HG03025 (cell line): ENCODE data around the gene SCAMP4.

ENCODE experiments used
- ATAC-seq: cut with Tn5 transposase; IDR thresholded peaks from one replicate; pipeline ENCODE4 v1.9.1; 2021; ENCODE audit warnings: mild to moderate bottlenecking, moderate library complexity; ENCODE audit not compliant: unreplicated experiment, low FRiP score

Gene SCAMP4

DNA sequence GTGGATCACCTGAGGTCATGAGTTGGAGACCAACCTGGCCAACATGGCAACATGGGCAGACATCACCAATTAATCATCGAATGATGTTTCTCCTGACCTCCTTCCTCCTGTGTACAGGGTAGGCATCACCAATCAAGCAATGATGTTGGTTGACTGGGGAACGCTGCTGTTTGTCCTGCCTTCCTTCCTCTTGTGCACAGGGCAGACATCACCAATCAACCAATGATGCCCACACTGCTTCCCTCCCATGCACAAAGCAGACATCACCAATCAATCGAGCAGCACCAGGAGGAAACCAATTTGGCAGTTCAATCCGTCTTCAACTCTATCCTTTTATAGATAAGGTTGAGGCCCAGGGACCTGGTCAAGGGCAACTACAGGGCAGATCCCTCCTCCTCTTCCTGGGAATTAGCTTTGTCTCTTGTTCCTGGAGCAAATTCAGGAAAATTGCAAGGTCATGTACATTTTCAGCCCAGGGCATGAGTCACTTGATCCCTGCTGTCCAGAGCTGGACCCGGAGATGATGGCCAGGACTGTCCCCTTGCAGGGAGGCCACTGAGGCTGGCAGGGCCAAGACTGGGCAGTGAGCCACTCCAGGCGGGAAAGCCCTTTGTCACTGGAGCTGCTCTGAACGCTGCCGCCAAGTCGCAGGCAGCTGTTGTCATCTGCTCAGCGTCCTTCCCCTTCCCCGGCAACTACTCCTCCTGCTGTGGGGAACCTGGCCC lies 30.4 kb downstream of the SCAMP4 start:
- no peak for ATAC-seq

DNA sequence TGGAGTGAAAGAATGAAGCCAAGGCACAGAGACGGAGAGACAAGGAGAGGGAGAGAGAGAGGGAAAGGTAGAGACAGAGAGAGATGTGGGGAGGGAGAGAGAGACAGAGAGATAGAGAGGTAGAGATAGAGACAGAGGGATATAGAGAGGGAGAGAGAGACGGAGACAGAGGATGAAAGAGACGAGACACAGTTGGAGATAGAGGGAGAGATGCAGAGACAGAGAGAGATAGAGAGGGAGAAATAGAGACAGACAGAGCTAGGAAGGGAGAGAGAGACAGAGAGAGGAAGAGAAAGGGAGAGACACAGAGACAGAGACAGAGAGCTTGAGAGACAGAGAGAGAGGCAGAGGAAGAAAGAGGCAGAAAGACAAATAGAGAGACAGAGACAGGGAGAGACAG lies 31.2 kb downstream of the SCAMP4 start:
- no peak for ATAC-seq

DNA sequence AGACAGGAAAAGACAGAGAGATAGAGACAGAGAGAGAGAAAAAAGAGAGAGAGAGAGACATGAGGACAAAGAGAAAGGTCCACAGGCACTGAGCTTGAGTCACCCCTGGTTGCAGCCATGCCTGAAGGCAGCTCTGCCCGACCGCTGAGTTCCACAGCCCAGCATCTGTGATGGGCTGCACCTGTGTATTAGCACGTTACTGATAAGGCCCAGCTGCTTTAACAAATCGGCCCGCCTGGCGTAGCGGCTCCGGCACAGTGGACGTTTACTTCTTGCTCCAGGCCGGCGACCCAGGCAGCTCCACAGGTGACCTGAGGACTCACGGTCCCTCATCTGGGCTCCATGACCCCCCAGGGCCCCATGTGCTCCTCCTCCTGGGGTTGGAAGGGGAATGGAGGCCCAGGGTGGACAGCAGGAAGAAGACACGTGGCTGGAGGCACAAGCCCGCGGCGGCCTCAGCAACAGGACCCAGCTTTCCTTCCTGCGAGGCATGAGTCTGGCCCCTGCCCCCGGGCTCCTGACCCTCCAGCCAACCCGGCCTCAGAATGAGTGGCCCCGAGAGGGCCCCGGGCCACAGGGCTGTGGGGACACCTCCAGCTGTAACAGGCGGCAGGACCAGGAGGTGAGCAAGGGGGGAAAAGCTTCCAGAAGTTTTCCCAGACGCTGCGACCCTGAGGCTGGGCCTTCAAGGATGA lies 31.9 kb downstream of the SCAMP4 start:
- no peak for ATAC-seq

DNA sequence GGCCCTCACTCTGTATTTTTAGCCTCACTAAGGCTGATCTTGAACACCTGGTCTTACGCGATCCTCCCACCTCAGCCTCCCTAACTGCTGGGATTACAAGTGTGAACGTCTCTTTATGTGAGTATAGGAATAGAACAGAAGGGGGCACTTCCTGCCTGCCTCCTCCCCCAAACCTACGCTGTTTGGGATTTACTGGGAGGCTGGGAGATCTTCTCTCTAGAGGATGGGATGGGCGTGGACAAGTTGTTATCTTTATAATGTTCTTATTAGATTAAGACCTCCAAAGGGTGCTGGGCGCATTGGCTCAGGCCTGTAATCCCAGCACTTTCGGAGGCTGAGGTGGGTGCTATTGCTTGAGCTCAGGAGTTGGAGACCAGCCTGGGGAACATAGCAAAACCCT lies 32.9 kb downstream of the SCAMP4 start:
- ATAC-seq = no peak

DNA sequence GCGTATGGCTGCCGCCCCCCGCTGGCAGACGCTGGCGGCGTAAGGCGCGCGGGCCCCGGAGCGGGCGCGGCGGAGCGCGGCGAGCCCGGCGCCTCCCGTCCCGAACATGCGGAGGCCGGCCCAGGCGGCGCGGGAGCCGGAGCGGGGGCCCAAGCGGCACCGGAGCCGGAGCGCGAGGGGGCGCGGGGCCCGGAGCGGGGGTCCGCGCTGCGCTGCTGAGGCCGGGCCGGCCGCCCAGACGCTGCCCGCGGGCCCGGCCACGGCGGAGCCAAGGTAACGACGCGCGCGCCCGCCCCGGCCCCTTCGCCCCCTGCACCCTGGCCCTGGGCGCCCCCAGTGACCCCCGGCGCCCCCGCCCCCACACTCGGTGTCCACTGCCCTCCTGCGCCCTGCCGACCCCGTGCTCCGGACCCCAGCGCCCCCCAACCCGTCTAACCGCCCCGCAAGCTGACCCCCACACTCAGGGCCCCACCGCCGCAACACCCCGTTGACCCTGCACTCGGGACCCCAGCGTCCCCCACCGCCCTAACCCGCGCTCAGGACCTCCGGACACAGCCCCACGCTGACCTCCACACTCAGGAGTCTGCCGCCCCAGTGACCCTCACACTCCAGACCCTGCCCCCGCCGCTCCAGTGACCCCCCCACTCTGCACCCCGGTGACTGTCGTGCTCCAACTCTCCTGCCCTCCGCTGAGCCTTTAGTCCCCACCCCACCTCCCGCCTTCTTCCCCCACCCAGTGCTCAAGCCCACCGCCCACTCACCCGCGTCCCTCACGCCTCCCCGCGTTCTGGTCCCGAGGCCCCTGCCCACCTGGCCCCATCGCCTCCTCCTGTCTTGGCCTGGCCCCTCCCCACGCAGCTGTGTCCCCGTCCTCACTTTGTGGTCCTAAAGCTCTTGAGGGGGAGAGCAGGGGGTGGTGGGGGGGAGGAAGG lies 36.2 kb downstream of the SCAMP4 start, which contains the start of gene CSNK1G2:
TSS of gene CSNK1G2 (plus strand) at position 27 of the 932 bp plus-strand sequence. CDS start 28,601 bp downstream, outside the sequence.
- ATAC-seq = peak; percentile 40

DNA sequence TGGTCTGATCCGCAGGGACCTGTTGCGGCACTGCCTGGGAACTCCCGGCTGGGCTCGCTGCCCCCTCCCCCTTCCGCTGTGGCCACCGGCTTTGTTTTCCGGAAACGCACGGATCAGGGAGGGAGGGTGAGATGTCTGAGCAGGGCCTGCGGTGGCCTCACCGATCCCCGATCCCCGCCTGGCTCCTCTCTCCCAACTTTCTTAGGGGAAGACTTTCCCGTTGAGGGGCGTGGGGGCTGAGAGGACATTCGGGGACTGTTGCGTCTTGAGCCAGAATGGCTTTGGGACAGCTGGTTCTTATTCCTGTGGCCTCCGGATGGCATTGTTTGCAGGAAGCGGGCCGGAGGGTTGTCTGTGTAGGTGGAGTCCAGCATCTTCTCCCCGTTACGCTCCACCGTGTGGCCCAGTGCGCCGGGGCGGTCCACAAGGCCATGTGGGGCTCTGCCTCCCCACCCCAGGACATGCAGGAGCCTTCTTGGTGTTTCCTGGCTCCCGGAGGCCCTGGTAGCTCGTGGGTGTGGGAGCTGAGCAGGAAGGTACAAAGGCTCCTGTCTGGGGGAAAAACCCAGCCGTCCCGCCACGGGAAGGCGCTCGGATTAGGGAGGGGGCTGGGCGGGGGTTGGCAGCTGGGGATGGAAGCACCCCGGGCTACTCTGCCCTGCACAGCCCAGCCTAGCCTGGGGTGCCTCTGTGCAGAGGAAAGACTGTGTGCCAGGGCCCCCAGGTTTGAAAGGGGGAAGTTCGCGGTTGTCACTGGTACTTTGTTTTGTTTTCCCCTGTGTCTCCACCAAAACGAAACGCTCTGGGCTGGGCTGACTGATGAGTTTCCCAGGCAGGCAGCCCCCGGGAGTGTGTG lies 37.1 kb downstream of the SCAMP4 start:
- no peak for ATAC-seq

DNA sequence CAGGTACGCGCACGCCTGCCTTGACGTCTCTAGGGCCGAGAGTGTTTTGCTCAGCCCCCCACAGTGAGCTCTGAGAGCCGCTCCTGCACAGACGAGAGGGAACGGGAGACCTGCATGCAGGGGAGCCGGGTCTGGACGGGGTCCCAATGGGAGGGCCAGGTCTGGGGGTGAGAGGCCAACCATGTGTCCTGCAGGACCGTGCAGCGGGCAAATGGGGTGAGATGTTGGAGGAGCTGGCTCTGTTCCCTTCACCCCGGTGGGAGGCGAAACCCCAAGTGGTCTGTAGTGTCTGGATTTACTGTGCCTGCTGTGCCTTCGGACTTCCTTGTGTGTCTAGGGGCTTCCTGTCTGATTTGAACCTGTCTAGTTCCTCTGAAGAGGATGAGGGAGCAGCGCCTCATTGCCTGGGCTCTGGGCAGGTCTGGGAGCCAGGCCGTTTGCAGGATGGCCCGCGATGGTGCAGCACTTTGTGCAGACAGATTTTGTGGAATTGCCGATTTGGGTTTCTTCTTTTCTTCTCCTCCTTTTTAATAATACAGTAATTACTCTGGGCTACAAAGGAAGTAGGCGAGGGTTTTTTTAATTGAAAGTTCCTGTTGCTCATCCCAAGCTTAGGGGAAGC lies 37.8 kb downstream of the SCAMP4 start:
- no peak for ATAC-seq

DNA sequence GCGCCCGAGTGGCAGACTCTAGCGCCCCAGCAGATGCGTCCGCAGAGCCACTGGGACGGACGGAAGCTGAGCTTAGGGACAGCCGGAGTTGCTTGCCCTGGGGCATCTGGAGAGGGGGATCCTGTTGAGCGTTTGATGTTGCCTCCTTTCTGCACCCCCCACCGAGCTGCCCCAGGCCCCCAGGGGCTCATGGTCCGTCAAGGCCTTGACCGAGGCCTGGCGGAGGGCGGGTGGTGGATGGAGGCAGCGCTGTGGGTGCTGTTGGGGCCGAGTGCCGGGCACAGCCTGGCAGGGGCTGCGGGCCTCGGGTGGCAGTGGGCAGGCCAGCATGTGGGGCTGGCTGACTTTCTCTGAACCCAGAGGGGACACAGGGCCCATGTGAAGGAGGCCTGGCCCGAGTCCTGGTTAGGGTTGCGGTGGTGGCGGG lies 38.5 kb downstream of the SCAMP4 start:
- ATAC-seq = no peak

DNA sequence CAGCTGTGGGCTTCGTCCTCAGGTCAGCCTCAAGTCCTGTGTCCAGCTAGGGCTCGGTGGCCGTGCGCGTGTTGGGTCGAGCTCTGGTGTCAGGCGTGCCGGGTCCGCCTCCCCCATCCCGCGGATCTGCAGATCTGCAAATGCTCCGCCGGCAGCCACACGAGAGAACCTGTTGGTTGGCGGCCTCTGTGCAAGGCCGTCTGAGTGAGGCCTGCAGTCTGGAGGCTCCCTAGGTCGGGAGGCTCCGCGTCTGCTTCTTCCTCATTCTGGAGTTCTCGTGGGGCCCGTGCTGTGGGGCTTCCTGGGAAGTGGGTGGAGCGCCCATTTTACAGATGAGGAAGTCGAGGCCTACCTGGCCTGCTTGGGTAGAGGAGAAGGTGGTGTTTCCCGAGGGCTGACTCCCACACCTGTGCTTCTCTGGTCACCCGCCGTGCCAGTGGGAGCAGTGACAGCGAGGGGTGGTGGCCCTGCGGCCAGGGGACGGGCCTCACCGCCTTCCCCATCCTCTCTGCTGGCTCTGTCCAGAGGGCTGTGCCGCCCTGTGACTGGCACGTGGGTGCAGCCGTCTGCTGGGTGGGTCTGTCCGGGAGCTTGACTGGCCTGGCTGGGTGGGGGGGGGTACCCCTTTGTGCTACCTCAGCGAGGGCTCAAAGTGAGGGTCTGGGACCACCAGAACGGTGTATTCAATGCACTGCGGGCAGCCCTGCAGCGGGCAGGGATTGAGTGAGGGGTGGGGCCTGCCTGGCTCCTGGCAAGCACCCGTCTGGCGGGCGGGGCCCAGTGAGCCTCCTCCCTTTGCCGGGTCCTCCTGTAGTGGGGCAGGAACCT lies 39.1 kb downstream of the SCAMP4 start:
- ATAC-seq = no peak

DNA sequence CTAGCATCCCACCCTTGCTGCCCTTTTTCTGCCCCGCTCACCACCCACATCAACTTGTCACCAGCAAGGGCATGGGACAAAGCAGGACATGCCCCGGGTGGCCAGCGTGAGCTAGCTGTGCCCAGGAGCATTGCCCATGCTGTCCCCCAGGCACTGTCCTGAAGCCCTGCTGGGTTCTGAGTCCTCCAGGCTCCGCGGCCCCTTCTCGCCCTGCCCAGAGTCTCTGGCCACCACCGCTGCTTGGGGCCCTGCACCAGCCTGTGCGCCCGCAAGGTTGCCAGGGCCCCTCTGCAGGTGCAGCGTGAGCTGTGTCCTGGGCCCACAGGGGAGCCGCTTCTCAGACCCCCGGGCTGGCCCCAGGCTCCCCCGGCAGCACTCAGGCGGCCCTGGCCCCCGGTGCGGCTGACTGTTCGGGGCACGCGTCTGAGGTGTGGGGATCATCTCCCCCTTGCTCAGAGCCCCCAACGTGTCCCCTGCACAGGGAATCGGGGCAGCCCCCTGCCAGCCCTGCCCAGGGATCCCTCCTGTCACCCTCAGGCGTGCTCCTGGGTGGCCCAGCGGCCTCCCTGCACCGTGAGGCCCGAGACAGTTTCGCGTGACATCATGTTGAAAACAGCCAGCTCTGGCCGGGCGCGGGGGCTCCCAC lies 39.8 kb downstream of the SCAMP4 start:
- ATAC-seq = no peak

DNA sequence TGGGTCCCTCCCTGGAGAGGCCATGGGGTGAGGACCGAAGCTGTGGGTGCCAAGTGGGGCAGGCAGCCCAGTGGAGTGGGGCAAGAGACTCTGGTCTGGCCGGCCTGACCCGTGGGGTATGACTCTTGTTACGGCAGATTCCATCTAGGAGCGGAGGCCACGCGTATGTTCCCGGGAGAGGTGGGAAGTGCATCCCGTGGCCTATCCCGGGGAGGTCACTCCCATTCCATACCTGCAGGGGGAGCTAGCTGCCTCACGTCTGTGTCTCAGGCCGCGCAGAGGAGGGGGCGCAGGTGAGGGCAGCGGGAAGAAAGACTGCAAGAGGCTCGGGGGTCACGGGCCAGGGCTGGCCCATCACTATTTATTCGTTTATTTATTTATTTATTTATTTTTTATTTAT lies 40.7 kb downstream of the SCAMP4 start:
- no peak for ATAC-seq

DNA sequence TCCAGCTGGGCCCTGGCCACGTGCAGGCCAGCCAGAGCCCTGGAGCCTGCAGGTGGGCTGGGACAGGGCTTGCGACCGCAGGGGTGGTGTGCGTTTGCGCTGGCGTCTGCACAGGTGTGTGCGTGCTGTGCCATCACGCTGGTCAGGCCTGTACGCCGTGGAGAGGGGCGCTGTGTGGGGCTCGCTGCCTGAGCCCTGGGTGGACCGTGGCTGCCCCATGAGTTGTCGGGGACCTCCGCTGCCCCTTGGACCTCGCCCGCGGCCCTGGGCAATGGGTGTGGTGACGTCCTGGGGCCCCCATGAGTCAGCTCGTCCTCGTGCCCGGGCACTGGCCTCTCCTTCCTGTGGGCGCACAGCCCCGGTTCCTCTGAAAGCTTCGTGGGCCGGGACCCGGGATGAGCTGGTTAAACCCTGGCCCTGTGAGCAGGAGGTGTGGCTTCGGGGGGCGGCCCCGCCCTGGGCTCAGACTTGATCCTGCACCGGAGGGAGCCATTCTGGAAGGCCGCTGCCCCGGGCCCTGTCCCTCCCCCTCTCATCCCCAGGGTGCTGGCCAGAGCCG lies 42.5 kb downstream of the SCAMP4 start:
- no peak for ATAC-seq

DNA sequence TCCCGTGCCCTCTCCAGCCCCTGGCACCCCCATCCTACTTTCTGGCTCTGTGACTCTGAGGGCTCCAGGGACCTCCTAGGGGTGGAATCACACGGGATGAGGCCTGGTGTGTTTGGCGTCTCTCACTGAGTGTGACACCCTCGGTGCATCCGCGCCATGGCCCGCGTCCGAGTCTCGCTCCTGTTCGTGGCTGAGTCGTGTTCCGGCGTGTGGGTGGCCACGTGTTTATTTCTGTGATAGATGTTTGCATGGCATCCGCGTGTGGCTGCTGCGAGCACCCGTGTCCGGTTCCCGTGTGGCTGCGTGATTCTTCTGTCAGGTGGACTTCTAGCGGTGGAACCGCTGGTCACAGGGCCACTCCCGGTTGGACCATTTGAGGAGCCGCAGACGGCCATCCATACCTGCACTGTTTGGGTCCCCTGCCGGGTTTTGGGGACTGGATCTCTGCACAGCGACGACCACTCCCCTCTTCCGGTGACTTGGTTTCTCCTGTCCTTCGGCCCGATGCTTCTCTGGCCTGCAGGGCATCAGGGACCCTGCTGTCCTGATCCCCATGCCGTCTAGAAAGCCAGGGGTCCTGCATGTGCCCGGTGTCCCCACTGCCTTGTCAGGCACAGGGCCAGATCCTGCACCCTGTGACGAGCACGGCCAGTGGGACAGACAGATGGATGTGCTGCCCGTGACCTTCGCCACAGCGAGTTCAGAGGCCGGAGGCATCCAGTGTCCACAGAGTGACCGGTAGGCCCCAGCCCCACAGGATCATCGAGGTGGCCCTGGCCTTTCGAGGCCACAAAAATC lies 44.3 kb downstream of the SCAMP4 start:
- ATAC-seq = no peak

DNA sequence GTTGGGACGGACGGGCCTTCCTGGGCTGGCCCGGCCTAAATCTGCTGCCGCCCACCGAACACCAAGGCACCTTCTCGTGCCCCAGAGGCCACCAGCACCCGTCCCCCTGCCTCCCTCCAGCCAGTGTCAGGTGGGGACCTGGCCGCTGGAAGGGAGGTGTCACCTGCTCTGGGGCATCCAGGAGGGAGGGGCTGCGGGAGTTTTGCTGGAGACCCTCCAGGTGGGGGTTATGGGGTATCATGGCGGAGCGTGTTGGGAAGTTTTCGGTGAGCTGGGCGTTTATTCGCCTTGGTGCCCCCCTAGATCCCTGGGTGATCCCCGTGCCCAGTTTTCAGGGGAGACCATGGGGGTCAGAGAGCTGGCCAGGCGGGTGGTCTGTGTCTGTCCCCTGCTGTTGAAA lies 45.4 kb downstream of the SCAMP4 start:
- ATAC-seq = no peak

DNA sequence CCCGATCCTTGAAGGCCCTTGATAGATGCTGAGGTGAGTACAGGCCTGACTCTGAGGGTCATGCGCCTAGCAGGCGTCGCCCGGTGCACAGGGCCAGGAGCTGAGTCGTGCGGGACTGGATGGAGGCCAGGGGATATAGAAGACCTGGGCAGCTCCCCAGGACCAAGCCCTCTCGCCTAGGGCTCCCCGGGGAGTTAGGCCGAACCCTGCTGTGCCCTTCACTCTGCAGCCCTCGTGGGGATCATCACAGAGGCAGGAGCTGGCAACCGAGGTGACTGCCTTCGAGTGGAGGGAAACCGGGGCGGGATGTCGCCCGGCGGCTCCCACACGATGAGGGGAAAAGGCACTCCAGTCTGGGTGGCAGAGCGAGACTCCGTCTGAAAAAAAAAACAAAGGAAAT lies 47.4 kb downstream of the SCAMP4 start:
- no peak for ATAC-seq

DNA sequence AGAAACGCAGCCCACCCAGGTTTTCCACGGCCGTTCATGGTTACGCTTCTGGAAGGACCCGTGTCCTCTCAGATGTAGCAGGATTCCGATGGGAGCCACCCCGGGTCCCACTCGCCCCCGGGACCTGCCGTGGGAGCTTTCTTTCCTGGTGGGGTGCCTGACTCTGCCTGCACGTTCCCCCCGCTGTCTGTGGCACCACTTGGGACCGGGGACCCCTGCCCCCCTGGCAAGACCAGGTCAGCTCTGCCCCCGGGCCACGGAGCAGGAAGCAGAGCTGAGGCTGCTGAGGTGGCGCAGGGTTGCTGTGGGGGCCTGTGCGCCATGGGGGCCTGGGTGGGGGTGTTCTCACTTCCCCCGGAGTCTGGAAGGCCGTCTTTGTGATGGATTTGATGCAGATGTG lies 47.8 kb downstream of the SCAMP4 start:
- ATAC-seq = no peak

DNA sequence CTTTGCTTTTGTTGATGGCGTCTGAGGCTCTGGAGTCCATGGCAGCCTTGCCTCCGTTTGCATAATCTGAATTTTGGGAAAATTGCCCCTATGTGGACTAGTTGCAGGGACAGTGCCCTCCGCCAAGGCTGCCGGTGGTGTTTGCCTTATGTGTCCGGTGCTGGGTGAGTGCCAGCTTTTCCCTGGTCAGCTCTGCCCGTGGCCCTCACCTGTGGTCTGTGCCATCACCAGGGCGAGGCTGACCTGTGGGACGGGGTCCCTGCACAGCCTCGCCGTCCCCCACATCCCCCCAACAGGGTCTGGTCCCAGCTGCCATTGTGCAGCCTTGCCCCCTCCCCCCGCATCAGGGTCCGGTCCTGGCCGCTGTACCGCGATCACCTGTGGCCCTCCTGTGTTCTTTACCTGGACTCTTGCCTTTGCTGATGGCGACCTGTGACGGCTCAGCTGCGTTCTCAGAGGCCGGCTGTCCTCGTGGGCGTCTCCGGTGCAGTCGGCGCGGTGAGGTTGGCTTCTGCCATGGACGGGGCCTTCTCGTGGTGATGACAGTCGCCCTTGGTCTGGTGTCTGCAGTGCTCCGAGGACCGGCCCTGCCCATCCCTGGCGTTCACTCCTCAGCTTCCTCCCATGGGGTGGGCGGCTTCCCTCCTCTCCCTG lies 48.4 kb downstream of the SCAMP4 start:
- ATAC-seq = no peak
